ENCODE data around the gene ROMO1. TPM values are rescaled to one million over a fixed set of nuclear protein-coding genes. Genes with fewer than 3 reads are reported as not detected.
A peak's percentile ranks its signal among the peaks of the same experiment; 100 is the strongest.

The ROMO1 gene
- total RNA-seq, 1 donor from 2014 or later: 131 TPM

- DNase-seq (ENCODE audit: extremely low spot score, unreplicated experiment): no peak
- TF ChIP-seq, protein P1, sequence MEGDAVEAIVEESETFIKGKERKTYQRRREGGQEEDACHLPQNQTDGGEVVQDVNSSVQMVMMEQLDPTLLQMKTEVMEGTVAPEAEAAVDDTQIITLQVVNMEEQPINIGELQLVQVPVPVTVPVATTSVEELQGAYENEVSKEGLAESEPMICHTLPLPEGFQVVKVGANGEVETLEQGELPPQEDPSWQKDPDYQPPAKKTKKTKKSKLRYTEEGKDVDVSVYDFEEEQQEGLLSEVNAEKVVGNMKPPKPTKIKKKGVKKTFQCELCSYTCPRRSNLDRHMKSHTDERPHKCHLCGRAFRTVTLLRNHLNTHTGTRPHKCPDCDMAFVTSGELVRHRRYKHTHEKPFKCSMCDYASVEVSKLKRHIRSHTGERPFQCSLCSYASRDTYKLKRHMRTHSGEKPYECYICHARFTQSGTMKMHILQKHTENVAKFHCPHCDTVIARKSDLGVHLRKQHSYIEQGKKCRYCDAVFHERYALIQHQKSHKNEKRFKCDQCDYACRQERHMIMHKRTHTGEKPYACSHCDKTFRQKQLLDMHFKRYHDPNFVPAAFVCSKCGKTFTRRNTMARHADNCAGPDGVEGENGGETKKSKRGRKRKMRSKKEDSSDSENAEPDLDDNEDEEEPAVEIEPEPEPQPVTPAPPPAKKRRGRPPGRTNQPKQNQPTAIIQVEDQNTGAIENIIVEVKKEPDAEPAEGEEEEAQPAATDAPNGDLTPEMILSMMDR (conservative IDR thresholded peaks at IDR 0.05): no peak
- Mint-ChIP-seq H3K27me3 (no peaks in the 10 kb centered on the region), H3K4me3 (peak overlapping the region; percentile 98), H3K9me3 (no peaks in the 10 kb centered on the region), H3K27ac (peak overlapping the region; percentile 99), H3K4me1 (ENCODE audit: unreplicated experiment) (peaks cover 52% of the 10 kb centered on the region), H3K36me3 (peaks cover 13% of the 10 kb centered on the region)
These were observed 37.3 kb upstream of the ROMO1 start for GRCh38 chr20:35661908-35662307.

GRCh38 chr20:35662551-35662950 is 36.7 kb upstream of the ROMO1 start:
- Mint-ChIP-seq H3K4me3 (peak overlapping the region; percentile 98), H3K36me3 (peaks cover 8% of the 10 kb centered on the region), H3K4me1 (ENCODE audit: unreplicated experiment) (peaks cover 47% of the 10 kb centered on the region), H3K27ac (peak overlapping the region; percentile 99), H3K27me3 (no peaks in the 10 kb centered on the region), H3K9me3 (no peaks in the 10 kb centered on the region)
- TF ChIP-seq, protein P1 (conservative IDR thresholded peaks at IDR 0.05): no peak
- DNase-seq (ENCODE audit: extremely low spot score, unreplicated experiment): no peak

- Mint-ChIP-seq H3K4me1 (ENCODE audit: unreplicated experiment) (peaks cover 46% of the 10 kb centered on the region), H3K27ac (peak overlapping the region; percentile 99), H3K4me3 (peak overlapping the region; percentile 98), H3K36me3 (peaks cover 14% of the 10 kb centered on the region), H3K9me3 (no peaks in the 10 kb centered on the region), H3K27me3 (no peaks in the 10 kb centered on the region)
- DNase-seq (ENCODE audit: extremely low spot score, unreplicated experiment): no peak
- TF ChIP-seq, protein P1 (conservative IDR thresholded peaks at IDR 0.05): no peak
These were observed 35.4 kb upstream of the ROMO1 start for GRCh38 chr20:35663516-35664465.

GRCh38 chr20:35664466-35665206 is 34.6 kb upstream of the ROMO1 start, which contains the start of the genes CPNE1 and RBM12:
Gene CPNE1, minus strand, starts transcription at chr20:35664900. Its CDS starts 31,977 bp downstream, at chr20:35632923.
Gene RBM12, minus strand, starts transcription at chr20:35664900. Its CDS starts 9,578 bp downstream, at chr20:35655322.
- Mint-ChIP-seq H3K9me3 (no peaks in the 10 kb centered on the region), H3K4me1 (ENCODE audit: unreplicated experiment) (peaks cover 37% of the 10 kb centered on the region), H3K27me3 (no peaks in the 10 kb centered on the region), H3K36me3 (peaks cover 19% of the 10 kb centered on the region), H3K4me3 (peak within 1 kb of the TSS; percentile 98), H3K27ac (peak within 1 kb of the TSS; percentile 99)
- TF ChIP-seq, protein P1 (conservative IDR thresholded peaks at IDR 0.05): peak; percentile 42
- DNase-seq (ENCODE audit: extremely low spot score, unreplicated experiment): peak; percentile 95

- Mint-ChIP-seq H3K36me3 (peaks cover 16% of the 10 kb centered on the region), H3K9me3 (no peaks in the 10 kb centered on the region), H3K27ac (no peak overlapping the region), H3K27me3 (no peaks in the 10 kb centered on the region), H3K4me1 (ENCODE audit: unreplicated experiment) (peaks cover 25% of the 10 kb centered on the region), H3K4me3 (no peak overlapping the region)
- DNase-seq (ENCODE audit: extremely low spot score, unreplicated experiment): no peak
- TF ChIP-seq, protein P1 (conservative IDR thresholded peaks at IDR 0.05): no peak
These were observed 33.3 kb upstream of the ROMO1 start for GRCh38 chr20:35665949-35666288.
